HepG2 (cell line): ENCODE data around the gene KIAA1217. TPM values are rescaled to one million over a fixed set of nuclear protein-coding genes. Genes with fewer than 3 reads are reported as not detected.

Experiments used
- ARID5B ChIP-seq: IDR thresholded peaks from 2 replicates; pipeline ENCODE4 v1.4.0; 2020; ENCODE audit warnings: mild to moderate bottlenecking, missing genetic modification reagents
- HMG20B ChIP-seq: conservative IDR thresholded peaks from 2 replicates; pipeline ENCODE4 v1.6.1; 2016; ENCODE audit warnings: missing genetic modification reagents, missing compliant biosample characterization
- PTBP1 ChIP-seq: fragments of 200-400 bp; formaldehyde crosslinking; IDR thresholded peaks from 2 replicates; pipeline ENCODE4 v1.6.1; 2018; ENCODE audit warnings: low read length, low read depth; ENCODE audit not compliant: poor library complexity, severe bottlenecking
- RBFOX2 ChIP-seq: fragments of 200-400 bp; formaldehyde crosslinking; IDR thresholded peaks from 2 replicates; pipeline ENCODE4 v1.6.1; 2017; ENCODE audit warnings: low read depth, mild to moderate bottlenecking, low read length
- ZBTB40 ChIP-seq, 2 experiments: fragments of 450-650 bp in 1 of 2; sonication (generic) in 1 of 2; formaldehyde crosslinking in 1 of 2; IDR thresholded peaks; 2 replicates each; pipeline versions ENCODE4 v1.6.1 to v1.8.0; 2016 to 2022; ENCODE audit warnings: antibody characterized with exemption in 1 of 2, mild to moderate bottlenecking in 1 of 2, missing genetic modification reagents in 1 of 2
- ZNF720 ChIP-seq: sonication (generic); formaldehyde crosslinking; IDR thresholded peaks from 2 replicates; pipeline ENCODE4 v1.4.0; 2020; ENCODE audit warnings: missing genetic modification reagents
- ZNF768 ChIP-seq: sonication (generic); formaldehyde crosslinking; IDR thresholded peaks from 2 replicates; pipeline ENCODE4 v1.4.0; 2020; ENCODE audit warnings: missing genetic modification reagents
- polyA plus RNA-seq, 8 experiments: library from polyadenylated mRNA; depleted of rRNA in 3 of 8; stranded (reverse) in 7 of 8; unstranded in 1 of 8; fragments of >200 nt; fragmentation: Illumina TruSeq in 4 of 8; extraction: Trizol in 4 of 8; gene quantifications; 2 replicates each; pipeline versions ENCODE4 v1.2.1 to v1.2.3, GENCODE V29; 2011 to 2016; ENCODE audit warnings: low read depth in 4 of 8, missing spikeins in 1 of 8, mixed read lengths in 1 of 8; ENCODE audit not compliant: insufficient read depth in 1 of 8
- total RNA-seq, 5 experiments: library from RNA; depleted of rRNA; stranded (reverse); fragments of >200 nt; fragmentation: Illumina TruSeq; extraction: Trizol; gene quantifications; 2 replicates each; pipeline ENCODE4 v1.2.3, GENCODE V29; 2016; ENCODE audit warnings: low read depth in 1 of 5

KIAA1217 gene
- total and polyA plus RNA-seq, 2 of the 13 experiments (the other 11 are each of a cell fraction or from before 2014, with no cell fraction given) = 4.6 to 10.9 TPM

DNA sequence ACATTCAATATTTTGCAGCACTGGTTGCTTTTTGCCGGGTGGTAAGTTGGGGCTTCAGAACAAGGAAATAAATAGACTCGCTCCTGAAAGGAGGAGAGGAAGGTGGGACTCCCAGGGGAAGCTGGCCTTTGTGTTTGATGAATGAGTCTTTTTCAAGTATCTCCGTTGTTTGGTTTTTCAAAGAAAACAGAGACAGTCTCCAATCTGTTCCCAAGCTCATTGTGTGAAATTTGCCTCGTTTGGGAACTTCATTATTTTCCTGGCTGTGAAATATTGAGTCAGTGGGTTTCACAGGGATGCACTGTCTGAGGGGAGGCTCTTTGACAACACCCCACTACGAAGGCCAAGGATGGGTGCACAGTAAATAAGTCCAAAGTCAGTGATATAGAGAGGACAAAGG, 38.7 kb upstream of the KIAA1217 start (continued):
- TF ChIP-seq ZBTB40 (IDR thresholded peaks at IDR 0.05) (no peak), ZBTB40 (CRISPR knock-in tag; IDR thresholded peaks at IDR 0.05) (no peak), ZNF720 (CRISPR knock-in tag) (no peak), PTBP1 (no peak), RBFOX2 (no peak), HMG20B (CRISPR knock-in tag) (no peak), ZNF768 (CRISPR knock-in tag) (no peak), ARID5B (no peak)
